GM21825 (cell line): Measurements from ENCODE around the gene TJP3.
A peak's percentile ranks its signal among the peaks of the same experiment; 100 is the strongest.

Source experiments
- ATAC-seq: cut with Tn5 transposase; IDR thresholded peaks from one replicate; pipeline ENCODE4 v1.9.1; 2021; ENCODE audit warnings: mild to moderate bottlenecking, moderate library complexity; ENCODE audit not compliant: unreplicated experiment

The TJP3 gene

DNA sequence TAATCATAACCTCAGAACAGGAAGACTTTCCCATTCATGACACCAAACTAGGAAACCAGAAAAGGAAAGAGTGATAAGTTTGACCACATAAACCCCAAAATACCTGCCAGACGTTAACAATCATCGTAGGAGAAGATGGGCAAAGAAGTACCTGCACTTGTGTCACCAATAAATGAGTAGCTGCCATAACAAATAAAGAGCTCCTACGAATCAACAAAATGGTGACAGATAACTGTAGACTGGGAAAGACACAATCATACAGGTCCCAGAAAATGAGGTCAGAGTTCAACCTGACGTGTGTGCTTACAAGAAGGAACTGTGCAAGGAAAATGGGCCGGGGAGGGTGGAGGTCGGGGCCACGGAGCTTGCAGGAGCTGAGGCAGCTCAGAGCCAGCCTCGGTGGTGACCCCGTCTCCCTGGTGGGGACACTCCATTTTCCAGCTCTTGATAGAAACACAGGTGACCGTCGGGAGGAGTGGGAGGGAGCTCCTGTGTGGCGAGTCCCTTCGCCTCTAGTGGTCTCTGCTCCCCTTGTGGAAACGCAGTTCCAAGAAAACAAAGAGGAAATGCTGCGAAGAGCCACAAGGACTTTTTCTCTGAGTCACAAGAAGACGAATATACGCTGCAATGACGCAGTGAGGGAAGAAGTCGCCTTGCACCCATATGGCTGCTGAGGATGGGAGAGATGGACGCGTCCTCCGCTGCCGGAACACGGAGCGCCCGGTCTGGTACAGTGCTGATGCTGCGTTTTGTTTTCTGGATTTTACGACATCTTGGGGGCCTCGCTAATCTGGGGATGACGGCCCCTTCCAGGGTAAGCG, 17.4 kb upstream of the TJP3 start:
- ATAC-seq, result no peak

DNA sequence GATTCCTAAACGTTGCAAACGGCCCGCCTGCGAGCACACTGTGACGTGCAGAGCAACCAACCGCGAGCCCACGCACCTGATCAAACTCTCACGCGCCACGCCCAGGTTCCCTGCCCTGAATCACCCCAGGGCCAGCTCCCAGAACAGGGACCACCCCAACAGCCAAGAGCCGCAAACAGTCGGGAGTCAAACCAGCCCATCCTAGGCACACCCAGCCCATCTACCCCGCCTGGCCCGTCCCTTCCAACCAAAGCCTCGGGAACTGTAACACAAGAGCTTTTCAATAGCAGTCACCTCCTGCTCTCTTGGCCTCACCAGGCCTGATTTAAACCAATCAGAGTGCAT, 16.8 kb upstream of the TJP3 start:
- ATAC-seq, result no peak

DNA sequence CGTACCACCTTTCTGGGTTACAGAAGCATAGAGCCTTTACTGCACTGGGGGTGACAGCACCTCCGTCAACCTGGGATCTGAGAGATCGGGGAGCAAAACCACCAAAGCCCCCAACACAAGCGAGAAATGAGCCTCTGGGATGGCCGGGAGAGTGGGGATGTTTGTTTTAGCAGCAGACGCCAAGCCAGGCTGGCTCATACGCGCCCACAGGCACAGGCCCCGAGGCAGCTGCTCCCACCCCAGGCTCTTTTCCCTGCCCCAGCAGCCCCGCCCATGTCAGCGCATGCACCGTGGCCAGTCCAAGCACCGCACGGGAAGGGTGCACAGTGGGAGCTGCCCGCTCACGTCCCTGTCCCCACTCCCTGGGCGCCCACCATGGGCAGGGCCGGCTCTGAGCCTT, 16.5 kb upstream of the TJP3 start:
- ATAC-seq, result no peak

DNA sequence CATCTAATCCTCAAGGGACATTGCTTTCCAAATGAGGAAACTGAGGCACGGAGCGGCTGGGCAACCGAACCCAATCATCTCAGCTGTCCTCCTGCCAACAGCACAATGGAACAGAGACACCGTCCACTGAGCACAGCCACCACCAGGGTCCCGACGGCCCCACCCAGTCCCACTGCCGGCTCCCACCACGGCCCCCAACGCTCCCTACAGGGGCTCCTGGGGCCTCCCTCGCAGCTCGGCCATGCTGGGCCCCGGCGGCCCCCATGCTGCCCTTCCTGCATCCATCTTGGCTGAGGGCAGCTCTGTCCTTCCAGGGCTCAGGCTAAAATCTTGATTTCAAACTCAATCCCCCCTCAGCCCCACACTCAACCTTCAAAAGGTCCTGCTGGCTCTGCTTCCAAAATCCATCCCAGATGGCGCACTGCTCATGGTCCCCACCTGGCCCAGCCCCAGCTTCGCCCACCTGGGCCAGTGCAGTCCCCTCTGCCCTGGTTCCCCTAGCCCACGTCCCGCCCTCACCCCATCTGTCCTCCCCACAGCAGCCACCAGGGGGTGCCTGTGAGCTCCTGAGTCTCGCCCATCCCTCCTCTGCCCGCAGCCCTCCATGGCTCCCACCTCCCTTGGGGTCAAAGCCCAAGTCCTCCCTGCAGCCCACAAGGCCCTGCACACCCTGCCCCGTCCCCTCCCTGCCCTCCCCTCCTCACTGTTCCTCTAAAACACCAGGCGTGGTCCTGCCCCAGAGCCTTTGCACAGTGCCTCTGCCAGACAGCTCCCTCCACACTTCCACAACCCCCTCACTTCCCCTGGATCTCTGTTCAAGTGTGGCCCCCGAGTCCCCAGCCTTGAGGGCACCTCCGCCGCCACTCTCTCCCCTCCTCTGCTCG, 15.8 kb upstream of the TJP3 start:
- no peak for ATAC-seq

GRCh38 chr19:3693025-3693925, 14.9 kb upstream of the TJP3 start:
- no peak for ATAC-seq

DNA sequence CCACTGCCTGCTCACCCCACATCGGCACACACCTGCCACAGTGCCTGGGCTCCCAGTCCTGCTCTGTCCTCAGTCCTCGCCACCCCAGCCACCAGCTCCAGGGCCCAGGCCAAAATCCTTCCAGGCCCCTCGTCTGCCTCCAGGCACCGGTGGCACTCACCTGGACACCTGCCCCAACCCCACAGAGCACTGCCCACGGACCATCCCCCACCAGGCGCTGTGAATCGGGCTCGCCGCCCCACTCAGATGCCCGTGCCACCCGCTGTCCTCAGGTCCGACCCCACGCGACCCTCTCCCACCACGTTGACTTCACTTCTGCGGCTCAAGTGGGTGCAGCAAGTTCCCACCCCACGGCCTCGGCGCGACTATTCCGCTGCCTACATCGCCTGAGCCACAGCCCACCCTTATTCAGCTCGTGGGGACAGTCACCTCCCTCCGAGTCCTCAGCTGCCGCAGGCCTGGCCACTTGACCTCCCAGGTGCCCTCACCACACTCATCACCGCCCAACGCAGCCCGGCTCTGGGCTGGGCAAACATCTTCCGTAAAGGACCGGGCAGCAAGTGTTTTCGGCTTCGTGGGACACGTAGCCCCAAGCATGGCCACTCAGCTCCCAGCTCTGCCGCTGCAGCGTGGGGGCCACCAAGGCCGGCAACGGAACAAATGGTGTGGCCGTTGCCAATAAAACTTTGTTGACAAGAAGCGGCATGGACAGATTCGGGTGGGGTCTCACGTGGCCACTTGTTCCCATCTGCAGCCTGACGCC, 13.6 kb upstream of the TJP3 start:
- ATAC-seq, result no peak

DNA sequence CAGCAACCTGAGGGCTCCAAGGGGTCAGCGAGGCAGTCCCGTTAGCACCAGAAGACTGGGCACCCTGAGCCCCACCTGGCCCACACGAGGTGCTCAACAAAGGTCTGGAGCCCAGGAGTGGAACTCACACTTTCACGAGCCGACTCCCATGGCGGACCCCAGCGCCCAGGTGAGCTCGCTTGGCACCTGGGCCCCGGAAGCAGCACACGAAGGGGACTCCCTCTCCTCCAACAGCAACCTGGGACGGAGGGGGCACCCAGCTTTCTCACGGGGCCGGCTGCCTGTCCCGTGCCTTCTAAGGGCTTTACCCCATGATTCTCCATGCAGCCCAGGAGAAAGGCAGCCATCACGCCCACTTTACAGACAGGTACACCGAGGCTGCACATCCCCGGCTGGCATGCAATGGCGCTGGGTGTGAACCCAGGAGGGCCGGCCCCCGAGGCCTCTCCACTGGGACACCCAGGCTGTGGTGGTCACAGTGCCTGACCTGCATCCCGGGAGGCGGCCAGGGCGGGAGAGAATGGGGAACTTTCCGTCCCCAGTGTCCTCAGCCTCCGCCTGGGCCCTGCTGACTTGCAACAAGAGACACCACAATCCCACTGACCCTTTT, 13.0 kb upstream of the TJP3 start:
- ATAC-seq, result no peak

DNA sequence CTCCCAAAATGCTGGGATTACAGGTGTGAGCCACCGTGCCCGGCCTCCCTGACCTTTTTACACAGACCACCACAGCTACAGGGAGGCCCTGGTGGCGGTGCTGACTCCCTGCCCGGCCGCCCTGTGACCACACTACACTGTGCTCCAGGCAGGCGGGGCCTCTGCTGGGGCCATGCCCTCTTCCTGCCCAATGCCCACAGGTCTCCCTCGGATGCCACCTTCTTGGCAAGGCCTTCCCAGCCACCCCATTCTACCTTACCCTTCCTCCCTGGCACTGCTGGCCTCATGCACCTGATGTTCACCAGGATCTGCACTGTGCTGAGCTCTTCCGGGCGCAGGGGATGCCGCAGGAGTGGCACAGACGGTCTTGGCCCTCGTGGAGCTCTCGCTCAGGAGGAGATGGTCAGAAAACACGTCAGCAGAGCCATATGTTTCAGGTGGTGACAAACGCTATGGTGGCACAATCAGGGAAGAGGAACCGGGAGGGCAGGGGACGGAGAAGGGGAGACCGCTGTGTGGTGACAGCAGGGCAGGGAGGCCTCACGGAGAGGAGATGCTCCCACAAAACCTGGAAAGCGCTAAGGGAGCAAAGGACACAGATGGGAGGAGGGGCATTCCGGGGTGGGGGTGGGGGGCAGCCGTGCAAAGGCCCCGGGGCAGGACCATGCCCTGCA, 12.1 kb upstream of the TJP3 start:
- ATAC-seq, result no peak

GRCh38 chr19:3696660-3696995, 11.6 kb upstream of the TJP3 start:
- no peak for ATAC-seq

DNA sequence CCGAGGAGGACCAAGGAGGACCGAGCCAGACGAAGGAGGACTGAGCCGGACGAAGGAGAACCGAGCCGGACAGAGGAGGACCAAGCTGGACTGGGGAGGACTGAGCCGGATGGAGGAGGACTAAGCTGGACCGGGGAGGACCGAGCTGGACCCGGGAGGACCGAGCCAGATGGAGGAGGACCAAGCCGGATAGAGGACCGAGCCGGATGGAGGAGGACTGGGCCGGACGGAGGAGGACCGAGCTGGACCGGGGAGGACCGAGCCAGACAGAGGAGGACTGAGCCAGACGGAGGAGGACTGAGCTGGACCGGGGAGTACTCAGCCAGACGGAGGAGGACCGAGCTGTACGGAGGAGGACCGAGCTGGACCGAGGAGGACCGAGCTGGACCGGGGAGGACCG, 11.1 kb upstream of the TJP3 start:
- no peak for ATAC-seq

- ATAC-seq, result no peak
Measured at GRCh38 chr19:3697671-3698385, 10.4 kb upstream of the TJP3 start.

GRCh38 chr19:3698386-3698950, 9.7 kb upstream of the TJP3 start:
- ATAC-seq, result no peak

GRCh38 chr19:3698974-3699740, 9.0 kb upstream of the TJP3 start:
- ATAC-seq, result no peak

DNA sequence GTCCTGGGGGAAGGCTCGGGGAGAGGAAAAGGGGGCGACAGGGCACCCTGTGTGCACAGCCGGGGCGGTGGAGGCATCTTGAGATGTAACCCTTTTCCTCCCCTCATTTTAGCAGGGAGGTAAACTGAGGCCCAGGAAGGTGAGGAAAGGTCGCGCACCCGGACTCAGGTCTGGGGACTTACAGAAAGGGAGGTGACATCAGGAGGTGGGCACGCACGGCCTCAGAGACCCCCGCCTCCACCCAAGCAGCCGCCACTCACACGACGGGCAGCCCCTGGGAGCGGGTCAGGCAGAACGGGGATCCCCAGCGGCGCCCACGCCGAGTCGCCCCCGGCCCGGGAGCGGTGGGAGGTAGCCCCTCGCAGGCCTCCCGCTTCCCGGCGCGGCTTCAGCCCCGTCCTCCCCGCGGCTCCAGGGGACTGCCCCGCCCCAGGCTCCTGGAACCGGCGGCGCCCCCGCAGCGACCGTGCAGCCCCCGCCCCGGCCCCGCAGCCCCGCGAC, 8.4 kb upstream of the TJP3 start:
- peak; percentile 14 for ATAC-seq

DNA sequence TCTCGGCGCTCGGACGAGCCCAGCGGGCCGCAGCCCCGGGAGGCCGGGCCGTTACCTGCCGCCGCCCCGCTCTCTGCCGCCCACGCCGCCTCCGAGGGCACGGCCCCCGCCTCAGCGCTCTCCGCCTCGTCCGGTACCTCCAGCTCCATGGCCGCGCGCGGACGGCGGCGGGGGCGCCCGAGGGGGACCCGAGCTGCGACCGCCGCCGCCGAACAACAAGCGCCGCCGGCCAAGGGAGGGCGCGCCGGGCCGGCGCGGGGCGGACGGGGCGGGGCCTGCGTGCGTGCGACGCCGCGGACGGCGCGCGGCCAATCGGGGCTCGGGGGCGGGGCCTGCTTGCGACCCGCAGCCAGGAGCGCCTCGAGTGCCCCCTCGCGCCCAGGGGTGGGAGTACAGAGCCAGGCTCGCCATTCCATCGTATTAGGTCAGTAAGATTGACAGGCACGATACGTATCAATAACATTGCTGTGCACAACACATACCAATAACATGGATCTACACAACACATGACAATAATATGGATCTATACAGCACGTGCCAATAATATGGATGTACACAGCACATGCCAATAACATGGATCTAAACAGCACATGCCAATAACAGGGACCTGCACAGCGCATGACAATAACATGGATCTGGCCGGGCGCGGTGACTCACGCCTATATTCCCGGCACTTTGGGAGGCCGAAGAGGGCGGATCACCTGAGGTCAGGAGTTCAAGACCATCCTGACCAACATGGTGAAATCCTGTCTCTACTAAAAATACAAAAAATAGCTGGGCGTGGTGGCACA, 7.7 kb upstream of the TJP3 start, which contains the start of gene PIP5K1C:
PIP5K1C (minus strand) TSS at position 227 of the 791 bp plus-strand sequence; CDS start at position 149, 78 bp downstream.
- peak; percentile 62 for ATAC-seq

GRCh38 chr19:3701200-3701599, 7.0 kb upstream of the TJP3 start:
- no peak for ATAC-seq

GRCh38 chr19:3707868-3708206, 347 bp upstream of the TJP3 start:
- ATAC-seq, result no peak
